Erythroblast (primary cell): ENCODE data around the gene OPRM1.

ENCODE experiments used
- GATA1 ChIP-seq: IDR thresholded peaks from 2 replicates; pipeline ENCODE4 v1.6.1; 2011; ENCODE audit warnings: low read depth, mild to moderate bottlenecking, control low read depth, low read length, moderate library complexity
- POLR2A ChIP-seq: IDR thresholded peaks from 2 replicates; pipeline ENCODE4 v1.6.1; 2011; ENCODE audit warnings: mild to moderate bottlenecking, low read length

GRCh38 chr6:154292066-154292465 lies 253.0 kb downstream of the OPRM1 start:
- no peak for TF ChIP-seq POLR2A
- no peak for TF ChIP-seq GATA1
